ENCODE measurements around the gene CST9L.

CST9L gene

DNA sequence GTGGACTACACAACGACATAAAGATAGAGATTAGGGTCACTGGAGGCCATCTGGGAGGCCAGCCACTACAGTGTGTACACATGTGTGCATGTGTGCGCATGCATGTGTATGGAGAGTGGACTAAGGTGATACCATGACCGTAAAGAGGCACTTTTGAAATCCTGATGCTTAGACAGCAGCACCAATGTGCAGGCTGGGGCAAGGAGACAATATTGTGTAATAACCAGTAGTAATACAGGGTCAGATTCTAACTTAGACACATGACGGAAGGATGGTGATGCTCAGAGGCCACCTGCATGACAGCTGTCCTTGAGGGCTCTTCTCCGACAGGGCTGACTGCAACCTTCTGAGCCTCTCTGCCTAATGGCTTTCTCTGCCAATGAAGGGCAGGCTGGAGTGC, 25.5 kb downstream of the CST9L start:
- no peak for DNase-seq

DNA sequence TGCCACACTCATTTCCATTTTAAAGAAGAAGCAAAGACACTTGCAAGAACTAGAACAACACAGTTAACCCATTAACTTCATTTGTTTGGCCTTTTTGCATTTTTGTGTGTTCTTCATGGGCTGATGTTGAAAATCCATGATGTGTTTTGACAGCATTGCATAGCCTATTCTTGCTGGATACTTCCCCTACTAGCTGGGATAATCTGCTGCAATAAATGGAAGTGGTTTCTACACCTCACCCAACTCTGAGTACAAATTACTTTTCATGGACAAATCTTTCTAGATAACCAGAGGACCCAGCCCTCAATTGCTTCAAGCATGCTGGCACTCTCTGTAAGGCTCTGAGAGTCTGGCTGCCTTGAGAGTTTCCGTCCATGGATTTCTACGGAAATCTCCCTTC, 26.5 kb downstream of the CST9L start:
- DNase-seq = no peak

DNA sequence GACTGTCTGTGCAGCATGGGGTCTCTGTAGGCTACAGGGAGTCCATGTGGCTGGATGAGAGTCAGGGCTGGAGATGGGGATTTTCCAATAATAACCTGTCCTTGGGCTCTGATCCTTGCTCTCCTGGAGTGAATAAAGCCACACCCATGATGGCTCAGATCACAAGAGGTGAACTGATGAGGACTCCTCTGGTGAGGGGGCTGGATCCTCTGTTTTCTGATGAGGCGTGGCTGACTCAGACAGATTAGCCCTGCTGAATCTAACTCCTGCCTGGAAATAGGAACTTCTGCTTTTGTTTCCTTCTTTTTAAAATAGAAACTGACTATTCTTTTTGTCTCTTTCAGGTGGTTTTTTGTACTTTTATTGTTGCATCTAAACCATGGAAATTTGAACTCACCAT, 27.0 kb downstream of the CST9L start:
- no peak for DNase-seq

DNA sequence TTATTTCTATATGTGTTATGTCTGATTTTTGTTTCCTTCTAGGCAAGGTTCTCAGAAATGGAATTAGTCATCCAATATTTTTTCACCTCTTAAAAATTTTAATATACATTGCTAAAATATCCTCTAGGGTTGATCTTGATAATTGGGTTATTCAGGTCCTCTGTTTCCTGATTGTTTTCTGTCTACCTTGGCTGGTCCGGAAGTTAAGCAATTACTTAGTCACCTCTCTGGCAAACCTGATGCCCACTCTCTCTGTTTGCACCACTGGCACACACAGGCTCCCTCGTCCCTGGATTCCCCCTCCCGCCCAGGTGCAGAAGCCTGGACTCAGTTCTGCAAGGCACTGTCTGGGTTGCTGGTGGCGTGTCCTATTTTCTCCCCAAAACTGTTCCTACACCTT, 27.7 kb downstream of the CST9L start:
- no peak for DNase-seq

DNA sequence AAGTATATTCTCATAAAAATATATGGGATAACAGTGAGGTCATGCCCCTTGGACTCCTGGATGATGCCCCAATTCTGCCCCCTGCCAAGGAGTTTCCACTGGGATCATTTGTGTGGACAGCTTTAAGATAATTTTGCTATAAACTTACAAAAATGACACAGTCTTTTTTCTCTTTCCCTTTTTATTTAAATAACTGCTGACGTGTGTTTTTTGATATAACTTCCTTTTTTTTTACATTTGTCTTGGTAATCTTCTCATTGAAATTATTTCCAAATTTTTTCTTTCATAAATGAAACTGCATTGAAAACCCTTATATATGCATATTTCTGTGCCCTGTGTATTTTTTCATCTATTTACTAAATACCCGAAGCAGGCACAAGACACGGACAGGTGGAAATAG, 31.3 kb downstream of the CST9L start:
- no peak for DNase-seq

DNA sequence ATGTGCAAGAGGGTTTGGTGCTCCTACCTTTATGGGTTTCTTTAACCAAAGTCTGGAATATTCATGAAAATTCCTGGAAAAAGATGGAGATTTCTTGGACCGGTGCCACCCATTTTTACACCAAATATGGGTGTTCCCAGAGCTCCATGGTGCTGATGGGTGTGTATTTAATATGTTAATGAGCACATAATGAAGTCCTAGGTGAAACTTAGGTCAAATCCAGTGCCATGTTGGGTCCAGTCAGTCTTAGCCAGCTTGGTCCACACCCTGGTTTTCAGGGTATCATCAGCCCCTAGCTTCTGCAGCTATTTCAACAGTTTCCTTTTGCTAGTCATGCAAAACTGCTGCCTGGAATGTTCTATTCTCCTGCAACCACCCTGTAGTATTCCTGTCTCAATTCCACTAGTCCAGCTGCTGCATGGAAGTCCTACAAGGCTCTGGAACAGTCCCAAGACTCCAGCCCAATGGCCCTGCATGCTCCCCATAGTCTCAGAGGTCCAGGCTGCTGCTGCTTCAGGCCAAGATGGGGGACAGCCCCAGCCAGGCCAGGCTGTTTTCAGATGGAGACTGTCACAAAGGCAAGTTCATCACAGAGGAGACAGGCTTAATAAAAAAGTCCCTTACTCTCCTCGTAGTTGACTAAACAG, 31.8 kb downstream of the CST9L start:
- DNase-seq = no peak

DNA sequence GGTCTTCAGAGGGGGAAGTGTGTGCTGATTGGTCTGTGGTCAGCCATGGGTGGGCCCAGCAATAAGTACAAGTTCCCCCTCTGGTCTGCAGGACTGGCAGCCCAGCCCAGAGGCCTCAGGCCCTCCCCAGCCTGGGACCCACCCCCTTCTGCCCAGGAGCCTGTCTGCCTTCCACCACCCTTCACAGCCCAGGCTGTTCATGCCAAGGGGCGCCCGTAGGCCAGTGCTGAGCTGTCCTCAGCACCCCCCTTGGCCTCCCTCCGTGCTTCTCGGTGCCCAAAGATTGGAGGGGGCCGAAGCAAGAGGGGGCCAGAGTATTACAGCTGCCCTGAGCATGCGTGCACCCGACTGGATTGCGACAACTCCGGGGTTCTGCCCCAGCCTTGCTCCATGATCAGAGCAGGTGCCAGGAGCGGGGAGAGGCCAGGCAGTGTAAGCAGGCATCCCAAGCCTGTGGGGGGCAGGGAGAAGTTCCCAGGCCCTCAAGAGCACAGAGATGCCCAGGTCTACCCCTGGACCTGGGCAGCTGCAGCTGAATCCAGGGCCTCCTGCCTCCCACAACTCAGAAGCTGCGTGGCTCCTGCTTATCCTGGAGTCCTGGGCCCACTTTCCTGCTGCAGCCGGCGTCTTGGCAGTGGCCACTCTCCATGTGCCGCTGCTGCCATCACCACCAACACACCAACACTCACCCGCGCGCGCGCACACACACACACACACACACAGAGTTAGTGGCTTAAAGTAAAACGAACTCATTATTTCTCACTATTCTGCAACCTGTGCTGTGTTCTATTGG, 33.3 kb downstream of the CST9L start:
- DNase-seq = no peak

DNA sequence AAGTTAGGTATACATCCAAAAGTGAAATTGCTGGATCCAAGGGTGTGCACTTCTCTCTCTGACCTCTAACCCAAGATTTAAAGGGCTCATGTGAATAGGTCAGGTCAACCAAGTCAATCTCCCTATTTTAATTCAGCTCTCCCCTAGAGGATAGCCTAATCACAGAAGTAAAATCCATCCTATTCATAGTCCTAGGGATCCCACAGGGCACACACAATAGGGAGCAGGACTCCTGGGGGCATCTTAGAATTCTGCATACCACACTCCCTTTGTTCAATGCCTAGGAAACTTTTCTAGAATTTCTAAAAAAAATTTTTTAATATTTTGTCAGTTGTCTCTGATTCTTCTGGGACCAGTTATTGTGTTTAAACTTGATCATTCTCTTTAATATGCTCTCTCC, 35.1 kb downstream of the CST9L start:
- no peak for DNase-seq

DNA sequence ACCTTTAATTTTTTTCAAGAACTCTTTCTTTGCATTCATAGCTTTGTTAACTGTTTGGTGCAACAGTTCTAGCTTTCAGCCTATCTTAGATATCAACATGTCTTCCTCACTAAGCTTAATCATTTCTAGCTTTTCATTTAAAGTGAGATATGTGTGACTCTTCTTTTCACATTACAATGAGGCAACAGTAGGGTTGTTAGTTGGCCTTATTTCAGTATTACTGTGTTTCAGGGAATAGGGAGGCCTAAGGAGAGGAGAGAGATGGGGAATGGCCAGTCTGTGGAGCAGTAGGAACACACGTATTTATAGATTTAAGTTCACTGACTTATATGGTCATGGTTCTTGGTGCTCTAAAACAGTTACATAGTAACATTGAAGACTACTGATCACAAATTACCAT, 35.8 kb downstream of the CST9L start:
- no peak for DNase-seq

DNA sequence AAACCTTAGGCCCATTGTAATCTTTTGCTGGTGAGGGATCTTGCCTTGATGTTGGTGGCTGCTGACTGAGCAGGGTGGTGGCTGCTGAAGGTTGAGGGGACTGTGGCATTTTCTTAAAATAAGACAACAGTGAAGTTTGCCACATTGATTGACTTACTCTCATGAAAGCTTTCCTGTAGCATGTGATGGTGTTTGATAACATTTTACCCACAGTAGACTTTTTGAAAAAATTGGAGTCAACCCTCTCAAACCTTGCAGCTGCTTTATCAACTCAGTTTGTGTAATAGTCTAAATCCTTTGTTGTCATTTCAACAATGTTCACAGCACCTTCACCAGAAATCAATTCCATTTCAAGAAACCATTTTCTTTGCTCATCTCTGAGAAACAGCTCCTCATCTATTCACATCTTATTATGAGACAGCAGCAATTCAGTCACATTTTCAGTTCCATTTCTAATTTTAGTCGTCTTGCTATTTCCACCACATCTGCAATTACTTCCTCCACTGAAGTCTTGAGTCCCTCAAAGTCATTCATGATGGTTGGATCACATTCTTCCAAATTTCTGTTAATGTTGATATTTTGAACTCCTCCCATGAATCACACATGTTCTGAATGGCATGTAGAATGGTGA, 37.2 kb downstream of the CST9L start:
- no peak for DNase-seq

DNA sequence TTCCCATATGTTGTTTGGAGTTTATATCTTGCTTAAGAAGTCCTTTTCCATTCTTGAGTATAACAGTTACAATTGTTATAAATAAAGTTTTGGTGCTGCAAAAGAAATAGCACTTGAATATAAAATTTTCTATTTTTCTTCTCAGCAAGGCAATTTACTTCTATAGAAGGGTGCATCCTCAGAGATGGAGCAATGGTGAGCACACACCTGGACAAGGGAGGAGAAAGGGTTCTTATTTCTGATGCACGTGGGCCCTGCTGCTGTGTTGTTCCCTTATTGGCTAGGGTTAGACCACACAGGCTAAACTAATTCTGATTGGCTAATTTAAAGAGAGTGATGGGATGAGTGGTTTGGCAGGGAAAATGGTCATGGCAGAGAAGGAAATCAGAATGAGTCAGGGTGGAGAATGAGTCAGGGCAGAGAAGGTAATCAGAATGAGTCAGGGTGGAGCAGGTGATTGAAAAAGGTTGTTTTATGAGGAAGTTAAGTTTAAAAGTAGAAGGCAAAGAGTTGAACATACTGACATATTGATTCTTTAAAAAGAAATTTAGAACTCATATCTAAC, 39.3 kb downstream of the CST9L start:
- no peak for DNase-seq

DNA sequence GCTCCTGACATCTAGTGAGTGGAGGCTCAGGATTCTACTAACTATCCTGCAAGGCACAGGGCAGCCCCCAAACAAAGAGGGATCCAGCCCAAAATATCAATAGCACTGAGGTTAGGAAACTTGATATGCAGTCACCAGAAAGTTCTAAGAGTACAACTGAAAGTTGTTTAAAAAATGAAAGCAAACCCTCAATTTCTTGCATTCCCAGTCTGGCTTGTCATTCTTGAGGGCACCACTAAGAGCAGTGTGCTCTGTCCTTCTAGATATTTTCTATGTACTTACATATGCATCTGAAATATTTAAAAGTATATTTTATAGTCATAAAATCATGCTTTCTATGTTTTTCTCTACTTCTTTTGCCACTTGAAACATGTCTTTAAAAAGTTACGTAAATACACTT, 41.4 kb downstream of the CST9L start:
- DNase-seq = no peak

DNA sequence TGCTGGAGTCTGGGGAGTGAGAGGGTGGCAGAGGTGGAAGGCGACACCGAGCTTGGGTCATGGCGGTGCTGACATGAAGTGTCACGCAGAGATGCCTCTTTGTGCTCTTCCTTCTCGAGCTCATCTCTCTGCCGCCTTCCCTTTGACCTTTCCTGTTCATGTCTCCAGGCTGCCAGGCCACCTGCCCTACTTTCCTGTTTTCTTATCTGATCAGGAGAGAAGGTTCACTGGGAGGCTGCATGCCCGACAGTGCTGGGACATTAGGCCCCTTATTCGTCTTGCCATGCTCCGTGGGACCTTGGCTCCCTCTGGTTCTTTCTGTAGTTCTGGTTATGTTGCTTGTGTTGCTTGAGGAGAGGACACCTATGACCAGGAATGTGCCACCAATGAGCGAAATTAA, 44.1 kb downstream of the CST9L start:
- no peak for DNase-seq

DNA sequence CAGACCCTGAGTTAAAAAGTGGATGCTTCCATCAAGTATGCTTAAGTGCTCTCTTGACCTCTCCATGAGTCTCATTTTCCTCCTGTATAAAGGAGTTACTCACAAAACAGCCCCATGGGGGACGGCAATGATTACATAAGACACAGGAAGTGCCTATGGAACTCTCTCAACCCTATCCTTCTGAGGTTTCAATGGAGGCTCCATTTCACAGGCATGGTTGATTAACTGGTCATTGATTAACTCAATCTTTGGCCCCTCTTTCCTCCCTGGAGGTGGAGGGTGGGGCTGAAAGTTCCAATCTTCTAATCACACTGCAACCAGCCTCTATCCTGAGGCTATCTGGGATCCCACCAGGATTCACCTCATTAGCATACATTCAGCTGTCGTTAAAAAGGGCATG, 48.1 kb downstream of the CST9L start:
- DNase-seq = no peak

DNA sequence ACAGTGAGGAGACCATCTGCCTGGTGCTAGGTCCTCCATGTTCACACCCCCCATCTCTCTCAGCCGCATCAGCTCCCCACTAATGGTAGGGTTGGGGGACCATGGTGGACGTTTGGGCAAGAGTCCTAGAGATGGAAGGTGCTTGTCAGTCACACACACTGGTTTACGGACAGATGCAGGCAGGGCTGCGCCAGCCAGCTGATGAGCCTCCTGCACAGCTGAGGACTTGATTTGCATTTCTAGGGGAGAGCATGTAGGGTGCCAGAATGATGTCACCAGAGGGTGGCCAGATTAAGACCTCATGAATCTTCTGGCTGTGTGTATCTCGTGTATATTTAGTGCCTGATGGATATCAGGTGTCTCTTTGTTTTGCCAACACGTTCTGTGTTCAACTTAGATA, 48.7 kb downstream of the CST9L start:
- DNase-seq = no peak

DNA sequence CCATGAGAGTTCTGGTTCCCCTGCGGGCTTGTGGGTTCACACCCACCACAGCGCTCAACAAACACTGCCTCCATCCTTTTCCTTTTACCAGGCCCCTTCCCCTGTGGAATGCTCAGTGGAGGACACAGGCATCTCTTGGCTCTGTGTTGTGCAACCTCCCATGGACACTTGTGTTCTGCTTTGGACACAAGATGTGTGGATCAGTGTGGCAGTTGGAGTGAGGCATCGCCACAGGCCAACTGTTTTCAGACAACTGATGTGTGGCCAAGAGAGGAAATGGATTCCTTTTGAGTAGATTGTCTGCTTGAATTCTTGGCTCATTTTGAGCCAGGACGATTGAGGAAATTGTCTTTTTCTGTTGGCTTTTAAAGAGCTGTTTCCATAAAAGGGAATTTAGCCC, 50.6 kb downstream of the CST9L start:
- DNase-seq = no peak

DNA sequence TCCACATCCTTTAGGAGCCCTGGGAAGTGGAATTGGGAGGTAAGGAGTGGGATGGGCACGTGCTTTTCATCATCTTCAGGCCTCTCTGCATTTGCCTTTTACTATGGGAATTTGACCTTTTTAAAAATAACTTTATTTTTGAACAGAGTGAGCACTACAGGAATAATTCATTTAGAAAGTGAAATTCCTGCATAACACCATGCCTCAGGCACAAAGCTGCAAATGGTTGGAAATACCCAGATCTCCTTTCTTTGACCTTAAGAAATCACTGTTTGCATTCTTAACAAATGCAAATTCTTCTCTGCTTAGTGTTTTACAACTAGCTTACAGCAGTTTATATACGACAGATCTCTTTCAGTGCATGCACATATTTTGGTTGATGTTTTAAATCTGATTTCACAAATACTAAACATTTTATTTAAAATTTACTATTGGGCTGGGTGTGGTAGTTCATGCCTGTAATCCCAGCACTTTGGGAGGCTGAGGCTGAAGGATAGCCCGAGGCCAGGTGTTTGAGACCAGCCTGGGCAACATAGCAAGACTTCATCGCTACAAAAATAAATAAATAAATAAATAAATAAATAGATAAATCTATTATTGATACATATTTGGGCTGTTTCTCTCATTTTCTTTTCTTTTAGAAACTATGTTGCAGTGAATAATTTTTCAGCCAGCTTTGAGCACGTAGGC, 52.9 kb downstream of the CST9L start:
- DNase-seq = no peak

DNA sequence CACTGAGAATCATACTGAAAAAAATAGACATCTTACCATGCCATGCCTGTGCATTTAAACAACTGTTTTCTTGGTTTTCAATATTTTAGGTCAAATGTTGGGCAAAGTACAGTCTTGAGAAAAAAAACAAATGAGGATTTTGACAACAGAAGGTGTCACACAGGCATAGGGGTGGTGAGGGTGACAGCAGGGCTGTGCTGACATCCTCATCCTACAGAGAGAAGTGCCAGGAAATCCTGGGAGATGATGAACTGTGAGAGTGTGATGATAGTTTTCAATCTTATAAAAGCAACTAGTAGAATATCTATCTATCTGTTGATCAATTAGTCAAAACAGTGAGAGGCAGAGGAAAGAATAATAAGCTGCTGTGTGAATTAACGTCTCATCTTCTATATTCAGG, 53.4 kb downstream of the CST9L start:
- no peak for DNase-seq

Data from eye (tissue), 1 donor.